ENCODE data around the gene ZNF426.

Gene ZNF426

DNA sequence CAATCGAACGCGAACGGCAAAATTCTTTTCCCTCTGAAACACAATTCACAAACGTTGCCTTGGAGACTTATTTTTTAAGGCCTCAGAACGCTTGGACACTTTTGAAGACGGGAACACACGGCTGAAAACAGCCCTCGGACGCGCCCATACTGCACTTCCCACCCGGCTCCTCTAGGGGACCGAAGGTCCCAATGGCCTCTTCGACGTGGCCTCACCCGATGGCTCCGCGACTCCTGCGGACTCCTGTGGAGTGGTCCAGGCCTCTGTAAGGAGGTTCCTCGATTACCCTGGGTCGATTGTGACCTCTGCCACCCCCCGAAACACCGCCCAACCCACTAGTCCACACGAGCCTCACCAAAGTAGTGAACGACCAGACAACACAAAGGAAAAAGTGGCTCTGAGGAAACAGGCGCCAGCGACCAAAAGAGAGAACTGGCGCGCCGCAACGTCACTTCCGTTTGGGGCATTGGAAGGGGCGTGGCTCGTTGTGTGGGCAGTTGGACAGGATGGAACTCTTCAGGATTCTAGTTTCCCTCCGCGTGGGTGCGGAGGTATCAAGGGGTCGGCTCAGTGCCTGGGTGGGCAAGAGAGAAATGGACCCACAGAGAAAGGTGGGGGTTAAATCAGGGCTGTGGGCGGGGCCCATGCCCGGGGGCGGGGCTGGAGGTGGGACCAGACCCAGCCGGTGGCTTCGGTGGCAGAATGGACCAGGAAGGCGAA, 40.1 kb downstream of the ZNF426 start, which contains the start of gene ZNF560:
TSS of gene ZNF560 (minus strand) at position 434 of the 720 bp plus-strand sequence. CDS start 23,303 bp downstream, outside the sequence.
- no peak for DNase-seq (ENCODE audit: low read depth in 2 of 2)

DNA sequence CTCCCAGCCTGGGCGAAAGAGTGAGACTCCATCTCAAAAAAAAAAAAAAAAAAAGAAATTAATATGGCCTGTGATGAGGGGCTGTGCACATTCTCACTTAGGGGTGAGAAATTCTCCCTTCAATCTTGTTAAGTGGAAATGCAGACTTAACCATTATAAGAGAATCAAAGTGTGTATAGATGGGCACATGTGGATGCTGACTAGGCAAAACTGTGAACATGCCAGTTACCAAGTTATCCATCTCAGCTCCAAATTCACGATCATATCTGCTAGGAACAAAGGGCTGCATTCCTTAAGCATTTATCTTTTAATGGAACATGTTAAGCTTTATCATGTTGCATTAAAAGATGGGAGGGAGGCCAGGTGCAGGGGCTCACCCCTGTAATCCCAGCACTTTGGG, 44.3 kb downstream of the ZNF426 start:
- DNase-seq (ENCODE audit: low read depth in 2 of 2): no peak

DNA sequence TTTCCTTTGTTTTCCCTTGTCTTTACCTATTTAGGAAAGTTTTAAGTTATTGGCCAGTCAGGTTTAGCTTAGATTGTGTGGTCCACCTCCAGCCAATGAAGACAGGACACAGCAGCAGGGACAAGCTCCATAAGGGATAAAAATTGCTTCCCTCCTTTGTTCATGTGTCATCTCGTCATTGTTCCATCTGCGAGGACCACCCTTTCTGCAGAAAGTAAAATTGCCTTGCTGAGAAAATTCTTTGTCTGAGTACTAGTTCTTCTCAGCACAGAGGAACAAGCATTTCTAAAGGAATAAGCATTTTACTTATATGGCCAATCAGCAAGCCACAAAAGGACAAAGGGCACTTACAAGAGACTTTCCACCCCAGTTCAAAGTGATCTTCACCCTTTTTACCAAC, 51.4 kb downstream of the ZNF426 start:
- DNase-seq (ENCODE audit: low read depth in 2 of 2): no peak

DNA sequence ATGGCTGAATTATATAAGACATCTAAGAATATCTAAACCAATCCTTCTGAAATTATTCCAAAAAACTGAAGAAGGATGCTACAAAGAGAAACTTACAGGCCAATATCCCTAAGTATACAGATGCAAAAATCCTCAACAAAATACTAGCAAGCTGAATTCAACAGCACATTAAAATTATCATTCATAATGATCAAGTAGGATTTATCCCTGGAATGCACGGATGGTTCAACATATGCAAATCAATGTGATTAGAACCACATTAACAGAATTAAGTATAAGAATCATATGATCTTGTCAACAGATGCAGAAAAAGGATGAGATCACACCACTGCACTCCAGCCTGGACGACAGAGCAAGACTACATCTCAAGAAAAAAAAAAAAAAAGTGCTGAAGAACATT, 53.3 kb downstream of the ZNF426 start:
- DNase-seq (ENCODE audit: low read depth in 2 of 2): no peak

DNA sequence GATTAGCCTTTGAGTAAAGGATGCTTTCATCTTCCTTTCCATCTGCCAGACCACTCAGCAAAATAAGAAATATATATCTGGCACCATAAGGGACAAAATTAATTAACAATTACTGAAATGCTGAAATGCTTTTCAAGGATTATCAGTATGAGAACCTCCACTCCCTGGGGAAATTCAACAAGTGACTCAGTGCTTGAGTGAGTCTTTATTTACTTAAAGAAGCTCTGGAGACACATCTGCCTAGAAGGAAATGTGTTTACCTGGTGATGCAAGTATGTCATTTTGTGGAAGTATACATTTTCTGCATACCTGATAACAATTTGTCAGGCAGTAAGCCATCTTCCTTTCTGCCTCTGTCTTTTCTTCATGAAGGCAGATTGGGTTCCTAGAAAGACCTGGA, 63.5 kb downstream of the ZNF426 start:
- no peak for DNase-seq (ENCODE audit: low read depth in 2 of 2)
